SK-N-MC (cell line): Measurements from ENCODE around the gene PRSS22.

Experiments
- EZH2 ChIP-seq: fragments of 200-600 bp; sonication (generic); IDR thresholded peaks from one replicate; pipeline ENCODE4 v1.6.1; 2017; ENCODE audit warnings: antibody characterized with exemption
- POLR2AphosphoS5 ChIP-seq: IDR thresholded peaks from 2 replicates; pipeline ENCODE4 v1.6.1; 2012; ENCODE audit warnings: mild to moderate bottlenecking, low read depth, low read length, borderline replicate concordance

DNA sequence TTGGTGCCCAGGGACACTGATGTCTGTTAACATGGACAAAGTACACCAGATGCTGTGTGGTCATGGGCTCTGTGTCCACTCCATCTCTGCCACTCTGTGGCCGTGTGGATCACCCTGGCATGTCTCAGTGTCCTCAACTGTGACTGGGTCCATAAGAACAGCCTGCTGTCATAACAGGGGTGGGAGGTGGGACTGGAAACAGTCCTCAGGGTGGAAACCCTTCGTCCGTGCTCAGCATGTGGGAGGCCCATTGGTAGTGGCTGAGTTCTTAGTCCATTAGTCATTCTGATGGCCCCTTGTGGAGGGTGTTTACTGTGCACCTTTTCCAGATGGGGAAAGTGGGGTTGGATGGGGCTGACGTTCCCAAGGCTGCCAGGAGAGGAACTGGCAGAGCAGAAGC, 37.8 kb upstream of the PRSS22 start:
- TF ChIP-seq POLR2AphosphoS5 (no peak), EZH2 (no peak)
